ENCODE measurements around the gene AK1. TPM values are rescaled to one million over a fixed set of nuclear protein-coding genes. Genes with fewer than 3 reads are reported as not detected.
"Not testable (repeated sequence)": the region's sequence is repeated elsewhere in the genome, so short reads cannot be mapped to it uniquely, and the experiment has no call there.

AK1 gene
- polyA plus RNA-seq, 3 donors, result 31.0 to 50.7 (median 36.3) TPM

GRCh38 chr9:127875306-127875966, 2.0 kb downstream of the AK1 start:
- no peak for DNase-seq (ENCODE audit: extremely low read depth in 1 of 11, low read depth in 9 of 11, low spot score in 4 of 11)

GRCh38 chr9:127874301-127875221, 2.9 kb downstream of the AK1 start:
- DNase-seq (ENCODE audit: extremely low read depth in 1 of 11, low read depth in 9 of 11, low spot score in 4 of 11), result no peak

GRCh38 chr9:127873886-127874285, 3.6 kb downstream of the AK1 start:
- DNase-seq (ENCODE audit: extremely low read depth in 1 of 11, low read depth in 9 of 11, low spot score in 4 of 11), result no peak

- no peak for DNase-seq (ENCODE audit: extremely low read depth in 1 of 11, low read depth in 9 of 11, low spot score in 4 of 11)
These were observed 4.2 kb downstream of the AK1 start for GRCh38 chr9:127873223-127873691.

GRCh38 chr9:127872369-127873222, 4.9 kb downstream of the AK1 start:
- DNase-seq (ENCODE audit: extremely low read depth in 1 of 11, low read depth in 9 of 11, low spot score in 4 of 11), result no peak

- no peak for DNase-seq (ENCODE audit: extremely low read depth in 1 of 11, low read depth in 9 of 11, low spot score in 4 of 11)
These were observed 5.9 kb downstream of the AK1 start for GRCh38 chr9:127871531-127871930.

- DNase-seq (ENCODE audit: extremely low read depth in 1 of 11, low read depth in 9 of 11, low spot score in 4 of 11), result no peak
These were observed 6.6 kb downstream of the AK1 start for GRCh38 chr9:127870887-127871286.

GRCh38 chr9:127870153-127870491, 7.4 kb downstream of the AK1 start:
- DNase-seq (ENCODE audit: extremely low read depth in 1 of 11, low read depth in 9 of 11, low spot score in 4 of 11), result not testable (repeated sequence)

GRCh38 chr9:127869310-127870152, 7.9 kb downstream of the AK1 start:
- peak in 8 of 11 donors; percentile 59 to 76 (median 69) for DNase-seq (ENCODE audit: extremely low read depth in 1 of 11, low read depth in 9 of 11, low spot score in 4 of 11)

GRCh38 chr9:127868278-127868902, 9.1 kb downstream of the AK1 start:
- DNase-seq (ENCODE audit: extremely low read depth in 1 of 11, low read depth in 9 of 11, low spot score in 4 of 11), result no peak

GRCh38 chr9:127867356-127868277, 9.9 kb downstream of the AK1 start:
- no peak for DNase-seq (ENCODE audit: extremely low read depth in 1 of 11, low read depth in 9 of 11, low spot score in 4 of 11)

GRCh38 chr9:127866535-127866934, 10.9 kb downstream of the AK1 start:
- no peak for DNase-seq (ENCODE audit: extremely low read depth in 1 of 11, low read depth in 9 of 11, low spot score in 4 of 11)

GRCh38 chr9:127865645-127866464, 11.6 kb downstream of the AK1 start:
- DNase-seq (ENCODE audit: extremely low read depth in 1 of 11, low read depth in 9 of 11, low spot score in 4 of 11), result no peak

GRCh38 chr9:127863191-127863621, 14.3 kb downstream of the AK1 start:
- DNase-seq (ENCODE audit: extremely low read depth in 1 of 11, low read depth in 9 of 11, low spot score in 4 of 11), result no peak

GRCh38 chr9:127862075-127863011, 15.1 kb downstream of the AK1 start:
- DNase-seq (ENCODE audit: extremely low read depth in 1 of 11, low read depth in 9 of 11, low spot score in 4 of 11), result peak in 1 of 11 donors; percentile 57

Measured in renal cortex interstitium (tissue), 11 donors.